GM10266 (cell line): ENCODE results near the gene VIT.

Experiments used
- DNase-seq: peaks from one replicate; pipeline ENCODE4 v3.0.0; 2012; ENCODE audit errors: extremely low spot score
- CTCF ChIP-seq: IDR thresholded peaks from 2 replicates; pipeline ENCODE4 v1.5.1; 2012; ENCODE audit warnings: mild to moderate bottlenecking, low read depth; ENCODE audit not compliant: control insufficient read depth, insufficient read depth; ENCODE audit errors: missing control alignments

Gene VIT

GRCh38 chr2:36769106-36769505, 72.6 kb downstream of the VIT start:
- TF ChIP-seq CTCF = no peak

GRCh38 chr2:36770542-36771287, 74.2 kb downstream of the VIT start:
- DNase-seq = peak; percentile 38
- TF ChIP-seq CTCF = peak; percentile 66

More at GRCh38 chr2:36769106-36769505, 72.6 kb downstream of the VIT start:
- no peak for DNase-seq

GRCh38 chr2:36771671-36772070, 75.2 kb downstream of the VIT start:
- TF ChIP-seq CTCF = no peak
- no peak for DNase-seq

- DNase-seq = no peak
- TF ChIP-seq CTCF = no peak
Measured at GRCh38 chr2:36773947-36774346, 77.4 kb downstream of the VIT start.

GRCh38 chr2:36775261-36775660, 78.8 kb downstream of the VIT start:
- DNase-seq = no peak
- no peak for TF ChIP-seq CTCF

- no peak for DNase-seq
- no peak for TF ChIP-seq CTCF
Measured at GRCh38 chr2:36775806-36776205, 79.3 kb downstream of the VIT start.

- DNase-seq = no peak
Measured at GRCh38 chr2:36777272-36777671, 80.8 kb downstream of the VIT start.

More at GRCh38 chr2:36777272-36777671, 80.8 kb downstream of the VIT start:
- TF ChIP-seq CTCF = no peak
